Panc1 (cell line): ENCODE results near the gene CBX2. TPM values are rescaled to one million over a fixed set of nuclear protein-coding genes. Genes with fewer than 3 reads are reported as not detected.

Source experiments
- ATAC-seq: fragments of 200-7000 bp; cut with Tn5 transposase; 2 replicates; pipeline ENCODE4 v1.9.1; 2020; ENCODE audit warnings: mild to moderate bottlenecking, moderate library complexity
- BruUV-seq: library from RNA; stranded (reverse); fragments of 400-500 nt; replicated peaks from 2 replicates; lab custom pipeline; 2021; lab: Mats Ljungman, UMichigan
- CTCF ChIA-PET: fragments of 300-600 bp; sonication (Branson Sonifier 250); formaldehyde crosslinking; loops from one replicate; lab custom pipeline; 2022; ENCODE audit warnings: antibody characterized with exemption; lab: Charles Lee
- POLR2A ChIA-PET: fragments of 300-600 bp; sonication (Branson Sonifier 250); formaldehyde crosslinking; loops from one replicate; lab custom pipeline; 2022; ENCODE audit warnings: antibody characterized with exemption; lab: Charles Lee
- DNase-seq: peaks from one replicate; pipeline ENCODE4 v3.0.0-alpha.2; 2010; ENCODE audit warnings: low read depth, low spot score
- H3K27ac ChIP-seq: 2 replicates; pipeline ENCODE4 v1.5.1; 2011; ENCODE audit warnings: mild to moderate bottlenecking, low read length, inconsistent platforms
- H3K27me3 ChIP-seq: fragments of 200-500 bp; sonication (Bioruptor generic); 2 replicates; pipeline ENCODE4 v1.6.0; 2014; ENCODE audit warnings: low read length, inconsistent platforms; ENCODE audit not compliant: control insufficient read depth, insufficient read depth
- H3K36me3 ChIP-seq: fragments of 200-500 bp; sonication (Bioruptor generic); 2 replicates; pipeline ENCODE4 v1.5.1; 2014; ENCODE audit warnings: inconsistent platforms, mild to moderate bottlenecking, low read length, moderate library complexity; ENCODE audit not compliant: control insufficient read depth, insufficient read depth
- H3K4me1 ChIP-seq: 2 replicates; pipeline ENCODE4 v1.5.1; 2011; ENCODE audit warnings: inconsistent platforms, mild to moderate bottlenecking, low read length, moderate library complexity; ENCODE audit not compliant: control insufficient read depth, insufficient read depth
- H3K4me3 ChIP-seq, 2 experiments: 2 replicates each; pipeline ENCODE4 v1.5.1; 2011 to 2012; ENCODE audit warnings: low read depth in 2 of 2, low read length in 2 of 2, mild to moderate bottlenecking in 2 of 2, inconsistent platforms in 1 of 2, moderate library complexity in 1 of 2
- H3K9me3 ChIP-seq: fragments of 200-500 bp; sonication (Bioruptor generic); 2 replicates; pipeline ENCODE4 v1.5.1; 2014; ENCODE audit warnings: low read depth, mild to moderate bottlenecking, inconsistent platforms, low read length, moderate library complexity; ENCODE audit not compliant: control insufficient read depth, insufficient read depth
- POLR2AphosphoS5 ChIP-seq: IDR thresholded peaks from 2 replicates; pipeline ENCODE4 v1.6.1; 2012; ENCODE audit warnings: mild to moderate bottlenecking, low read depth, low read length, moderate library complexity
- REST ChIP-seq, 2 experiments: IDR thresholded peaks; 2 replicates each; pipeline ENCODE4 v1.6.1; 2011 to 2012; ENCODE audit warnings: low read depth in 2 of 2, control low read depth in 1 of 2, low read length in 1 of 2, mild to moderate bottlenecking in 1 of 2, moderate library complexity in 1 of 2; ENCODE audit not compliant: insufficient read depth in 1 of 2
- SIN3A ChIP-seq: IDR thresholded peaks from 2 replicates; pipeline ENCODE4 v1.6.1; 2012; ENCODE audit warnings: low read depth, mild to moderate bottlenecking, low read length, moderate library complexity, borderline replicate concordance; ENCODE audit not compliant: insufficient read depth
- TCF7L2 ChIP-seq: IDR thresholded peaks from 2 replicates; pipeline ENCODE4 v1.6.1; 2011; ENCODE audit warnings: mild to moderate bottlenecking, low read depth, low read length, inconsistent platforms
- in situ Hi-C: cut with HindIII; loops from 2 replicates; pipeline ENCODE4 v1.10.0; 2016; ENCODE audit warnings: low sequenced_read_pairs, low pct_unique_long_range_greater_than_20kb
- intact Hi-C: fragments of 100-400 bp; cut with micrococcal nuclease; formaldehyde crosslinking; loops from one replicate; pipeline ENCODE4 v1.10.0; 2022; ENCODE audit not compliant: unreplicated experiment
- total RNA-seq: library from RNA; stranded (reverse); gene quantifications from one replicate; pipeline ENCODE4 v1.2.1, GENCODE V29; 2021; ENCODE audit not compliant: unreplicated experiment
- TF ChIP-seq, protein P1 (sequence below): fragments of 450-650 bp; IDR thresholded peaks from 2 replicates; pipeline ENCODE4 v1.5.1; 2017; ENCODE audit warnings: mild to moderate bottlenecking

The CBX2 gene
- total RNA-seq, 1 experiment from 2014 or later, result 9.0 TPM

DNA sequence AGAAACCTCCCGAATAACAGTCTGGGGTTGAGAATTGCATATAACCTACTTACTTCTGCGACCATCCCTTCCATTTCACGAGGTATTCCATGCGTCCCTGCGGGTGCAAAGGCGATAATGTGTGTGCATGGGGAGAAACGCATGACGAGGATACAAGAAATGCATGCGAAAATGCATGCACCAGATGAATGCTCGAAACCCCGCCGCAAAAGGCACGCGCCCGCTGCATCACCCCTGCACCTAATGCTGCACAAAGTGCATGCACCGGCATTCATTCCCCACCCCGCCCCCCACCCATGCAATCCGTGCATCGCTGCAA lies 18.5 kb downstream of the CBX2 start:
- no peaks in the 10 kb centered on the region for H3K27me3 ChIP-seq
- peaks cover 3% of the 10 kb centered on the region; the same call in 1 of the 2 replicates for H3K36me3 ChIP-seq
- no peaks in the 10 kb centered on the region for H3K9me3 ChIP-seq
- H3K27ac ChIP-seq, result peak overlapping the region; percentile 75
- H3K4me3 ChIP-seq, result peak overlapping the region; percentile 82 to 91
- no peak for ATAC-seq
- ChIA-PET POLR2A (interaction anchor here (1.0 kb wide), 1 partner anchor 9 kb away, joined by 3 read pairs; no protein-coding TSS in a partner anchor), CTCF (interaction anchor here (0.6 to 1.3 kb wide), 4 partner anchors 15 to 50 kb away, joined by 3 to 6 read pairs (median 4); no protein-coding TSS in a partner anchor)
- H3K4me1 ChIP-seq, result peaks cover 42% of the 10 kb centered on the region
- no peak for DNase-seq
- in situ Hi-C loops, result loop anchor here (25.0 kb wide), 1 partner anchor 191 kb away; no protein-coding TSS in a partner anchor
- TF ChIP-seq TCF7L2 (no peak), SIN3A (no peak), POLR2AphosphoS5 (no peak), REST (IDR thresholded peaks at IDR 0.05; ENCODE audit: insufficient read depth in 1 of 2, low read depth in 2 of 2, low read length in 1 of 2) (no peak)
- TF ChIP-seq, protein P1, sequence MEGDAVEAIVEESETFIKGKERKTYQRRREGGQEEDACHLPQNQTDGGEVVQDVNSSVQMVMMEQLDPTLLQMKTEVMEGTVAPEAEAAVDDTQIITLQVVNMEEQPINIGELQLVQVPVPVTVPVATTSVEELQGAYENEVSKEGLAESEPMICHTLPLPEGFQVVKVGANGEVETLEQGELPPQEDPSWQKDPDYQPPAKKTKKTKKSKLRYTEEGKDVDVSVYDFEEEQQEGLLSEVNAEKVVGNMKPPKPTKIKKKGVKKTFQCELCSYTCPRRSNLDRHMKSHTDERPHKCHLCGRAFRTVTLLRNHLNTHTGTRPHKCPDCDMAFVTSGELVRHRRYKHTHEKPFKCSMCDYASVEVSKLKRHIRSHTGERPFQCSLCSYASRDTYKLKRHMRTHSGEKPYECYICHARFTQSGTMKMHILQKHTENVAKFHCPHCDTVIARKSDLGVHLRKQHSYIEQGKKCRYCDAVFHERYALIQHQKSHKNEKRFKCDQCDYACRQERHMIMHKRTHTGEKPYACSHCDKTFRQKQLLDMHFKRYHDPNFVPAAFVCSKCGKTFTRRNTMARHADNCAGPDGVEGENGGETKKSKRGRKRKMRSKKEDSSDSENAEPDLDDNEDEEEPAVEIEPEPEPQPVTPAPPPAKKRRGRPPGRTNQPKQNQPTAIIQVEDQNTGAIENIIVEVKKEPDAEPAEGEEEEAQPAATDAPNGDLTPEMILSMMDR, result no peak
- intact Hi-C loops, result no loop called here
- no TSS peak for BruUV-seq

DNA sequence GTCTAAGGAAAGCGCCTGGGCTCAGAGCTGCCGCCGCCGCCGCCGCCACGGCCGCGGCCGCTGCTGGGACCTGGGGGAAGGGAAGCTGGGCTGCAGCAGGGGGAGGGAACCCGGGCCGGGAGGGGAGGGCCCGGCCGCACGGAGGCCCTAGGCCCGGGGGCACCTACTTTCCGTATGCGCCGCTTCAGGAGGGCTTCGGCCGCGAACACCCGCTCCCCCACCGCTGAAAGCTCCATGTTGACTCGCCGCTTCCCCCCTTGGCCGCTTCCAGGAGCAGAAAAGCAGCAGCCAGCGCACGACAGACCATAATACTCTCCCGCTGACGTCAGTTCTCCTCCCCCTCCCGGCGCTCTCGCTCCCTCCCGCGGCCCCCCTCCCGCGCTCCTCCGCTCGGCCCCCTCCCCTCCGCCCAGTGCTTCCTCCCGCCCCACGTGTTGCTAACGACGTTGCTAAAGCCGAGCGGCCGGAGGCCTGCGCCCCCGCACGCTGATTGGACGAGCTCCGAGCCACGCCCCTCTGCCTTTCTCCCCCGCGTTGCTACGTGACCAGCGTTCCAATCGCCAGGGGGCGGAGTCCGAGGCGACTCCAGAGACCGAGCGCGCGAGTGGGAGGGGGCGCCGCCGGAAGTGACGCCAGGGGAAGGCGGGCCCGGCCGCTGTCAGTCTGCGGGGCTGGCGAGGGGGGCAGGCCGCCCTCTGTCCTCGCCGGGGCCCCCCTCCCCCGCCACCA lies 19.0 kb downstream of the CBX2 start, which contains the start of gene CBX8:
TSS of gene CBX8 (minus strand) at position 315 of the 729 bp plus-strand sequence. CDS start at position 236, 79 bp downstream.
- ChIA-PET POLR2A (interaction anchor here (0.6 to 1.0 kb wide), 4 partner anchors 8 to 694 kb away, joined by 3 to 12 read pairs (median 3); no protein-coding TSS in a partner anchor), CTCF (interaction anchor here (0.5 to 1.3 kb wide), 9 partner anchors 10 to 196 kb away, joined by 3 to 6 read pairs (median 3); no protein-coding TSS in a partner anchor)
- Histone ChIP-seq H3K4me3 (peak within 1 kb of the TSS; percentile 82 to 91), H3K27me3 (no peaks in the 10 kb centered on the region), H3K27ac (peak within 1 kb of the TSS; percentile 75), H3K4me1 (peaks cover 47% of the 10 kb centered on the region), H3K9me3 (no peaks in the 10 kb centered on the region), H3K36me3 (peaks cover 3% of the 10 kb centered on the region; the same call in 1 of the 2 replicates)
- no TSS peak for BruUV-seq
- in situ Hi-C loops (loop anchor here (25.0 kb wide), 1 partner anchor 190 kb away; no protein-coding TSS in a partner anchor), intact Hi-C loops (no loop called here)
- ATAC-seq, result peak; percentile 81
- DNase-seq, result peak; percentile 91
- TF ChIP-seq TCF7L2 (no peak), POLR2AphosphoS5 (peak; percentile 56; the same call in 1 of the 2 replicates), REST (IDR thresholded peaks at IDR 0.05; ENCODE audit: insufficient read depth in 1 of 2, low read depth in 2 of 2, low read length in 1 of 2) (0 out of 4 replicates have a peak, but pooled peaks of 1 of the 2 experiments have one; percentile 3), SIN3A (no peak)
- TF ChIP-seq, protein P1, result no peak
